Endothelial cell of umbilical vein (primary cell): Measurements from ENCODE around the gene RNLS.

Source experiments
- CTCF ChIP-seq, 2 donors: IDR thresholded peaks; 1 replicate in 1 of 2; 2 replicates in 1 of 2; pipeline ENCODE4 v1.5.1; 2011; ENCODE audit warnings: low read length in 2 of 2, mild to moderate bottlenecking in 2 of 2, moderate library complexity in 2 of 2, control low read depth in 1 of 2, inconsistent platforms in 1 of 2, low read depth in 1 of 2; ENCODE audit not compliant: insufficient read depth in 1 of 2; ENCODE audit errors: extremely low read depth in 1 of 2
- FOS ChIP-seq: IDR thresholded peaks from 2 replicates; pipeline ENCODE4 v1.6.1; 2011; ENCODE audit warnings: mild to moderate bottlenecking, low read length, moderate library complexity, borderline replicate concordance; ENCODE audit not compliant: insufficient read depth
- POLR2AphosphoS5 ChIP-seq: IDR thresholded peaks from 2 replicates; pipeline ENCODE4 v1.6.1; 2012; ENCODE audit warnings: low read depth, mild to moderate bottlenecking, control low read depth, low read length, moderate library complexity; ENCODE audit not compliant: insufficient read depth

DNA sequence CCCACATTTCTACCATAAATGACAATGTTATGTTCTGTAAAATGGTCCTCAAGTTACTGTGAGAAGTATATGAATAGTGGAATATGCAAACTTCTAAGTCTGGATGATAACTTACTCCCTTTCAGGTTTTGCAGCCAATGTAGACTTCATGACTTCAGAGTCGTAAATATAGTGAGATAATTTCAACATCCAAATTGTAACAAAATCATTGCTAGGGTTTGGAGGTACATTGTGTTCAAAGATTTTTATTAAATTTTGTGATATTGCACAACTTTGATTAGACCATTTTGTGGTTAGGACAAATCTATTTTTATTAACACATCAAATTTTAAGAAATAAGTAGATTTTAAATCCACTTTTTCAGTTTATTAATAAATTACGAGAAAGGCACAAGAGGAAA, 270.3 kb downstream of the RNLS start:
- TF ChIP-seq CTCF (IDR thresholded peaks at IDR 0.05; ENCODE audit: extremely low read depth in 1 of 2, insufficient read depth in 1 of 2, low read depth in 1 of 2, low read length in 2 of 2) (no peak), POLR2AphosphoS5 (no peak), FOS (no peak)
